ENCODE data around the gene IRS1. TPM values are rescaled to one million over a fixed set of nuclear protein-coding genes. Genes with fewer than 3 reads are reported as not detected.

Gene IRS1
- total and polyA plus RNA-seq, 2 of the 4 experiments (the other 2 are of a cell fraction), result 21.1 to 37.1 TPM

- Histone ChIP-seq H2BK20ac (ENCODE audit: low read depth, low read length) (no peak overlapping the region), H3K14ac (replicated peaks; ENCODE audit: low read depth, low read length) (no peak overlapping the region), H3K4ac (ENCODE audit: low read depth, low read length) (no peak overlapping the region; the same call in 1 of the 2 replicates), H3K23ac (ENCODE audit: low read depth, low read length) (no peak overlapping the region), H3K27ac (ENCODE audit: insufficient read depth, low read length) (no peak overlapping the region), H3K9me3 (ENCODE audit: control insufficient read depth, insufficient read depth, low read length) (no peaks in the 10 kb centered on the region), H3K56ac (ENCODE audit: extremely low read depth, insufficient read depth, low read length) (no peak overlapping the region), H3K9me1 (ENCODE audit: insufficient read depth, low read length) (no peaks in the 10 kb centered on the region), H2BK120ac (ENCODE audit: low read depth, low read length) (no peak overlapping the region), H2AK9ac (replicated peaks; ENCODE audit: low read depth, low read length, poor library complexity) (no peak overlapping the region), H2BK5ac (ENCODE audit: low read depth, low read length, poor library complexity, severe bottlenecking) (no peak overlapping the region), H2AK5ac (ENCODE audit: low read depth, low read length) (no peak overlapping the region), H3K4me1 (ENCODE audit: control insufficient read depth, insufficient read depth, low read length) (no peaks in the 10 kb centered on the region), H3K18ac (ENCODE audit: low read depth, low read length) (no peak overlapping the region), H3K9ac (ENCODE audit: low read depth, low read length) (no peak overlapping the region), H4K91ac (ENCODE audit: insufficient read depth, low read depth, low read length) (0 out of 2 replicates have a peak overlapping the region, but pooled peaks have one; percentile 36), H2BK15ac (ENCODE audit: low read depth, low read length) (no peak overlapping the region), H4K8ac (ENCODE audit: low read depth in 2 of 2, low read length in 2 of 2) (no peak overlapping the region), H3K79me1 (ENCODE audit: low read depth in 1 of 2, low read length in 2 of 2) (no peaks in the 10 kb centered on the region), H2AFZ (replicated peaks; ENCODE audit: low read length, poor library complexity) (no peak overlapping the region), H3K36me3 (ENCODE audit: control insufficient read depth, insufficient read depth, low read length) (no peaks in the 10 kb centered on the region), H4K5ac (ENCODE audit: low read depth, low read length) (no peak overlapping the region), H3K27me3 (ENCODE audit: control insufficient read depth, insufficient read depth, low read length) (no peaks in the 10 kb centered on the region), H4K20me1 (ENCODE audit: insufficient read depth, low read length) (no peaks in the 10 kb centered on the region), H3K4me2 (ENCODE audit: low read depth, low read length) (no peak overlapping the region), H3K4me3 (ENCODE audit: insufficient read depth, low read depth, low read length) (no peak overlapping the region)
- no peak for ATAC-seq (ENCODE audit: low read depth)
- in situ Hi-C loops (cut with MboI; ENCODE audit: low sequenced_read_pairs), result no loop called here
- POLR2A ChIA-PET (ENCODE audit: unreplicated experiment), result no interaction called here
- dilution Hi-C loops (cut with HindIII; ENCODE audit: low sequenced_read_pairs, unreplicated experiment), result no loop called here
- intact Hi-C loops (cut with micrococcal nuclease), result no loop called here
- no CpG with 5 or more reads among the region's 1 CpG for WGBS, 2 experiments (ENCODE audit: extremely low coverage in 2 of 2, insufficient read length in 1 of 2)
- no TSS peak for BruUV-seq (replicated peaks)
- DNase-seq, result no peak
- CTCF ChIA-PET, result no interaction called here
- no peak for TF ChIP-seq FOS (IDR thresholded peaks at IDR 0.05; ENCODE audit: low read depth, low read length)
- TF ChIP-seq SMC3 (IDR thresholded peaks at IDR 0.05; ENCODE audit: low read depth, low read length), result no peak
- TF ChIP-seq MAFK (IDR thresholded peaks at IDR 0.05; ENCODE audit: low read depth, low read length), result no peak
- TF ChIP-seq CEBPB (IDR thresholded peaks at IDR 0.05; ENCODE audit: low read depth, low read length), result no peak
- no peak for TF ChIP-seq MXI1 (IDR thresholded peaks at IDR 0.05; ENCODE audit: borderline replicate concordance, low read depth, low read length)
- no peak for TF ChIP-seq RAD21 (IDR thresholded peaks at IDR 0.05; ENCODE audit: low read length)
- TF ChIP-seq CHD1 (IDR thresholded peaks at IDR 0.05; ENCODE audit: low read depth, low read length), result no peak
These were observed 115.6 kb downstream of the IRS1 start for GRCh38 chr2:226683944-226684562.

All from IMR-90 (cell line).